Fibroblast of lung (primary cell): Measurements from ENCODE around the gene ATG101. TPM values are rescaled to one million over a fixed set of nuclear protein-coding genes. Genes with fewer than 3 reads are reported as not detected.

Experiments used
- DNase-seq, 2 donors: peaks; one replicate each; pipeline versions ENCODE4 v3.0.0 to v3.0.0-alpha.2; 2010; ENCODE audit warnings: low read depth in 2 of 2
- H2AFZ ChIP-seq: 2 replicates; pipeline ENCODE4 v1.5.1; 2012; ENCODE audit warnings: low read length, control low read depth, inconsistent platforms
- H3K27ac ChIP-seq: 2 replicates; pipeline ENCODE4 v1.5.1; 2011; ENCODE audit warnings: low read length, control low read depth; ENCODE audit not compliant: insufficient read depth
- H3K27me3 ChIP-seq: 2 replicates; pipeline ENCODE4 v1.5.1; 2011; ENCODE audit warnings: mild to moderate bottlenecking, low read length; ENCODE audit not compliant: control insufficient read depth, insufficient read depth
- H3K36me3 ChIP-seq: 2 replicates; pipeline ENCODE4 v1.5.1; 2011; ENCODE audit warnings: low read length; ENCODE audit not compliant: control insufficient read depth, insufficient read depth
- H3K4me1 ChIP-seq: 2 replicates; pipeline ENCODE4 v1.5.1; 2011; ENCODE audit warnings: low read length; ENCODE audit not compliant: control insufficient read depth, insufficient read depth; ENCODE audit errors: extremely low read depth
- H3K4me2 ChIP-seq: 2 replicates; pipeline ENCODE4 v1.5.1; 2011; ENCODE audit warnings: low read length, control low read depth; ENCODE audit not compliant: insufficient read depth; ENCODE audit errors: extremely low read depth
- H3K4me3 ChIP-seq, 4 experiments: fragments of 200-600 bp in 1 of 4; sonication (generic) in 1 of 4; replicated peaks in 1 of 4; 2 replicates each; pipeline ENCODE4 v1.5.1; 2011 to 2016; ENCODE audit warnings: low read length in 4 of 4, low read depth in 3 of 4, mild to moderate bottlenecking in 3 of 4, control low read depth in 2 of 4, inconsistent platforms in 1 of 4, mixed read lengths in 1 of 4; ENCODE audit not compliant: insufficient read depth in 1 of 4; ENCODE audit errors: control extremely low read depth in 1 of 4
- H3K79me2 ChIP-seq: 2 replicates; pipeline ENCODE4 v1.5.1; 2012; ENCODE audit warnings: mild to moderate bottlenecking, low read length, inconsistent platforms; ENCODE audit not compliant: control insufficient read depth, insufficient read depth
- H3K9ac ChIP-seq: 2 replicates; pipeline ENCODE4 v1.5.1; 2011; ENCODE audit warnings: mild to moderate bottlenecking, low read length, control low read depth; ENCODE audit not compliant: insufficient read depth
- H3K9me3 ChIP-seq: 2 replicates; pipeline ENCODE4 v1.5.1; 2012; ENCODE audit warnings: low read depth, low read length; ENCODE audit not compliant: control insufficient read depth, insufficient read depth
- H4K20me1 ChIP-seq: 2 replicates; pipeline ENCODE4 v1.5.1; 2011; ENCODE audit warnings: low read length; ENCODE audit not compliant: control insufficient read depth, insufficient read depth; ENCODE audit errors: extremely low read depth
- EZH2 ChIP-seq: IDR thresholded peaks from 2 replicates; pipeline ENCODE4 v1.5.1; 2012; ENCODE audit warnings: low read length, control low read depth, mild to moderate bottlenecking; ENCODE audit errors: missing control alignments
- polyA plus RNA-seq, 2 donors: library from polyadenylated mRNA; depleted of rRNA in 1 of 2; stranded (reverse) in 1 of 2; unstranded in 1 of 2; fragments of >200 nt; gene quantifications; 2 replicates each; pipeline ENCODE4 v1.2.1, GENCODE V29; 2011 to 2012; ENCODE audit warnings: missing spikeins in 1 of 2
- total RNA-seq: library from RNA; depleted of rRNA; stranded (reverse); fragments of >200 nt; gene quantifications from 2 replicates; pipeline ENCODE4 v1.2.1, GENCODE V29; 2014
- TF ChIP-seq, protein P1 (sequence below), 2 donors: IDR thresholded peaks in 1 of 2; conservative IDR thresholded peaks in 1 of 2; 1 replicate in 1 of 2; 2 replicates in 1 of 2; pipeline ENCODE4 v1.5.1; 2011 to 2012; ENCODE audit warnings: low read length in 2 of 2, control low read depth in 1 of 2, inconsistent platforms in 1 of 2, low read depth in 1 of 2, mild to moderate bottlenecking in 1 of 2

ATG101 gene
- total and polyA plus RNA-seq, 2 donors (not counting 1 experiment from before 2014, with no cell fraction given), result 82.9 to 90.3 TPM

DNA sequence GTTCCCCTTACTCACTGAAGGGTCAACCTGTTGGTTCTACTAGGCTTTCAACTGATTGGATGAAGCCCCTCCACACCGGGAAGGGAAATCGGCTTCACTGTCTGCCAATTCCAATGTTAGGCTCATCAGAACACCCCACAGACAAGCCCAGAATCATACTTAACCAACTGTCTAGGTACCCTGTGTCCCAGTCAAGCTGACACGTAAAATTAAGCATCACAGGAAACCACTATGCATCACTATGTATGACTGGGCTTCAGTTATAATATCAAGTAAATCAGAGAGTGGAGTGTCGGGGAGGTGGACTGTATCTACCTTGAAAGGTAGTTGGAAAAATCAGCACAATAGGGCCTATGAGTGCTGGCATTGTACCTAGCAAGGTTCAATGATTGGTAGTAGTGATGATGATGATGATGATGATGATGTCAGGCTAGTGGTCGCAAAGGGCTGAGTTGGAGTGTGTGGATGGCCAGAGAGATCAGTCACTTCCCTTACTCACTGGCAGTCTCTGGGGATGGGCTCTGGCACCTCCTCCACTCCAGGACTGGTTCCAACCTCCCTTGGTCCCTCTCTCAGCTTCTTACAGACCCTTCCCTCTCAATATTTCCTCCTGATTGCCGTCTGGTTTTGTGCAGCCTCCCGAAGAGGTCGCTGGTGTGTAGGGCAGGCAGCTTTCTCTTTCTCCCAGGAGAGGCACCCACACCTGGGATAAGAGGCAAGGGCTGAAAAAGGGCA, 3.3 kb upstream of the ATG101 start:
- TF ChIP-seq EZH2, result no peak
- TF ChIP-seq, protein P1, sequence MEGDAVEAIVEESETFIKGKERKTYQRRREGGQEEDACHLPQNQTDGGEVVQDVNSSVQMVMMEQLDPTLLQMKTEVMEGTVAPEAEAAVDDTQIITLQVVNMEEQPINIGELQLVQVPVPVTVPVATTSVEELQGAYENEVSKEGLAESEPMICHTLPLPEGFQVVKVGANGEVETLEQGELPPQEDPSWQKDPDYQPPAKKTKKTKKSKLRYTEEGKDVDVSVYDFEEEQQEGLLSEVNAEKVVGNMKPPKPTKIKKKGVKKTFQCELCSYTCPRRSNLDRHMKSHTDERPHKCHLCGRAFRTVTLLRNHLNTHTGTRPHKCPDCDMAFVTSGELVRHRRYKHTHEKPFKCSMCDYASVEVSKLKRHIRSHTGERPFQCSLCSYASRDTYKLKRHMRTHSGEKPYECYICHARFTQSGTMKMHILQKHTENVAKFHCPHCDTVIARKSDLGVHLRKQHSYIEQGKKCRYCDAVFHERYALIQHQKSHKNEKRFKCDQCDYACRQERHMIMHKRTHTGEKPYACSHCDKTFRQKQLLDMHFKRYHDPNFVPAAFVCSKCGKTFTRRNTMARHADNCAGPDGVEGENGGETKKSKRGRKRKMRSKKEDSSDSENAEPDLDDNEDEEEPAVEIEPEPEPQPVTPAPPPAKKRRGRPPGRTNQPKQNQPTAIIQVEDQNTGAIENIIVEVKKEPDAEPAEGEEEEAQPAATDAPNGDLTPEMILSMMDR (conservative IDR thresholded peaks at IDR 0.05 in 1 of 2, IDR thresholded peaks at IDR 0.05 in 1 of 2; ENCODE audit: low read depth in 1 of 2, low read length in 2 of 2), result no peak
- no peak overlapping the region for H3K27ac ChIP-seq
- H3K4me1 ChIP-seq, result peaks cover 12% of the 10 kb centered on the region
- H2AFZ ChIP-seq, result no peak overlapping the region
- no peak overlapping the region for H3K9ac ChIP-seq
- no peaks in the 10 kb centered on the region for H3K36me3 ChIP-seq
- DNase-seq, result no peak
- H4K20me1 ChIP-seq, result no peaks in the 10 kb centered on the region
- H3K4me2 ChIP-seq, result no peak overlapping the region
- H3K4me3 ChIP-seq, result no peak overlapping the region
- H3K79me2 ChIP-seq, result peaks cover 17% of the 10 kb centered on the region
- no peaks in the 10 kb centered on the region for H3K9me3 ChIP-seq
- no peaks in the 10 kb centered on the region for H3K27me3 ChIP-seq

DNA sequence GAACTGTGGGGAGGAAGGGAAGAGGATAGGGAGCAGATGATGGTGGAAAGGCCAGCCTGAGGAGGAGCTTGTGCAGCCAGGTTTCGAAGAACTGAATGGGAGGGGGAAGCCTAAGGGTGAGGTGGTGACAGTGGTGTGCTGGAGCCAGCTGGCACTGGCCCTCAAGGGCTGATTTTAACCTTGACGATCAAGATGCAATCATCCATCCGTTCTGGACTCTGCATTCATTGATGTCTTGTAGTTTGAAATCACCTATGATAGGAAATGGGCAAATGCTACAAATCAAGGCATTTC, 2.8 kb upstream of the ATG101 start:
- Histone ChIP-seq H3K4me1 (peaks cover 17% of the 10 kb centered on the region), H3K79me2 (peaks cover 22% of the 10 kb centered on the region), H3K4me2 (no peak overlapping the region), H3K9ac (no peak overlapping the region), H3K27me3 (no peaks in the 10 kb centered on the region), H3K36me3 (no peaks in the 10 kb centered on the region), H2AFZ (no peak overlapping the region), H3K9me3 (no peaks in the 10 kb centered on the region), H3K4me3 (no peak overlapping the region), H4K20me1 (no peaks in the 10 kb centered on the region), H3K27ac (no peak overlapping the region)
- no peak for TF ChIP-seq EZH2
- TF ChIP-seq, protein P1 (conservative IDR thresholded peaks at IDR 0.05 in 1 of 2, IDR thresholded peaks at IDR 0.05 in 1 of 2; ENCODE audit: low read depth in 1 of 2, low read length in 2 of 2), result no peak
- DNase-seq, result no peak

DNA sequence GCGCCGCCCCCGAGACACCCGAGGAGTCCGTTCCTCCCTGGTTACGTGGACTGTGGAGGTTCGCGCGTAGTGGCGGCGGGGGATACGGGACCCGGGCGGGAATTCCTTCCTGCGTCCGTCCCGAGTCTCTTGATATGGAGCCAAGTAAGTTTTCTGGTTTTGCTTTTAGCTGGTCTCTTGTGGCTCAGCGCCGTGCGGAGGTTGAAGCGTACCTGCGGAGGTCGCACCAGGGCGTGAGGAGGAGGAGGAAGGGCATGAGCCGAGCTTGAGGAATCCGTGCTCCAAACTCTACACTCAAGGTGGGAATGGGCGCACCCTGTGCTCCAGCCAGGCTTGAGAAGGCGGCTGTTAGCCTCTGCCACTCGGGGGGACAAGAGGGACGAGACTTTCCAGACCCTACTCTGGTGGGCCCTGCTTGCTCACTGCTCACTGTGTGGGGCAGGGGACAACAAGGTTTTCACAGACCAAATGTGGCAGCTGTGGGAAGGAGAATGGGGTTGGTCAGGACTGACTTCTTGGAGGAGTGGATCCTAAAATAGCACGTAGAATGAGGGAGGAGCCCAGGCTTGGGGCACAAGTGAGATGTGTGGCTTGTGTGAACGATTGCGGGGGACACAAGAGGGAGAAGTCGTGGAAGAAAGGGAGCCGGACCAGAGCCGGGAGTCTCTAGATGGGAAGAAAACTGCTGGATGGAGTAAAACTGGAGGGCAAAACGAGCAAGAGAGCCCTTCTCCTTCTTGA, 577 bp downstream of the ATG101 start:
- Histone ChIP-seq H3K4me2 (peak overlapping the region; percentile 68), H3K36me3 (peaks cover 8% of the 10 kb centered on the region), H3K4me1 (peaks cover 28% of the 10 kb centered on the region), H3K9ac (peak overlapping the region; percentile 96), H4K20me1 (no peaks in the 10 kb centered on the region), H3K27ac (peak overlapping the region; percentile 99), H3K27me3 (no peaks in the 10 kb centered on the region), H3K4me3 (peak overlapping the region; percentile 74 to 83 (median 79)), H3K9me3 (no peaks in the 10 kb centered on the region), H3K79me2 (peaks cover 53% of the 10 kb centered on the region), H2AFZ (no peak overlapping the region)
- no peak for TF ChIP-seq EZH2
- TF ChIP-seq, protein P1 (conservative IDR thresholded peaks at IDR 0.05 in 1 of 2, IDR thresholded peaks at IDR 0.05 in 1 of 2; ENCODE audit: low read depth in 1 of 2, low read length in 2 of 2), result no peak
- DNase-seq, result no peak
